HL-60 (cell line): ENCODE measurements around the gene RYR2.

Source experiments
- DNase-seq, 2 experiments: peaks; one replicate each; pipeline ENCODE4 v3.0.0-alpha.2; 2010 to 2020; ENCODE audit warnings: low read depth in 1 of 2, low spot score in 1 of 2
- H3K27ac ChIP-seq: fragments of 250-450 bp; sonication (Bioruptor Pico); replicated peaks from 2 replicates; pipeline ENCODE4 v1.5.1; 2020; ENCODE audit warnings: mild to moderate bottlenecking, moderate library complexity
- H3K27me3 ChIP-seq: fragments of 250-450 bp; sonication (Bioruptor Pico); 2 replicates; pipeline ENCODE4 v1.5.1; 2021; ENCODE audit warnings: mild to moderate bottlenecking, moderate library complexity; ENCODE audit not compliant: insufficient read depth, poor library complexity, severe bottlenecking
- H3K4me3 ChIP-seq: replicated peaks from 2 replicates; pipeline ENCODE4 v1.5.1; 2011; ENCODE audit warnings: mild to moderate bottlenecking, control low read depth, low read length; ENCODE audit not compliant: insufficient read depth
- GABPA ChIP-seq: IDR thresholded peaks from 2 replicates; pipeline ENCODE4 v1.6.1; 2012; ENCODE audit warnings: low read depth
- POLR2AphosphoS5 ChIP-seq: IDR thresholded peaks from 2 replicates; pipeline ENCODE4 v1.6.1; 2012; ENCODE audit warnings: low read depth
- REST ChIP-seq: IDR thresholded peaks from 2 replicates; pipeline ENCODE4 v1.6.1; 2012; ENCODE audit warnings: low read depth; ENCODE audit not compliant: insufficient replicate concordance
- SPI1 ChIP-seq: IDR thresholded peaks from 2 replicates; pipeline ENCODE4 v1.6.1; 2012; ENCODE audit warnings: low read depth, mild to moderate bottlenecking, borderline replicate concordance
- TF ChIP-seq, protein P1 (sequence below): IDR thresholded peaks from one replicate; pipeline ENCODE4 v1.5.1; 2011; ENCODE audit warnings: low read length, control low read depth, inconsistent platforms; ENCODE audit not compliant: insufficient read depth

Gene RYR2

GRCh38 chr1:237687804-237688203, 645.8 kb downstream of the RYR2 start:
- Histone ChIP-seq H3K4me3 (no peak overlapping the region), H3K27ac (no peak overlapping the region), H3K27me3 (no peaks in the 10 kb centered on the region)
- TF ChIP-seq GABPA = no peak
- TF ChIP-seq, protein P1, sequence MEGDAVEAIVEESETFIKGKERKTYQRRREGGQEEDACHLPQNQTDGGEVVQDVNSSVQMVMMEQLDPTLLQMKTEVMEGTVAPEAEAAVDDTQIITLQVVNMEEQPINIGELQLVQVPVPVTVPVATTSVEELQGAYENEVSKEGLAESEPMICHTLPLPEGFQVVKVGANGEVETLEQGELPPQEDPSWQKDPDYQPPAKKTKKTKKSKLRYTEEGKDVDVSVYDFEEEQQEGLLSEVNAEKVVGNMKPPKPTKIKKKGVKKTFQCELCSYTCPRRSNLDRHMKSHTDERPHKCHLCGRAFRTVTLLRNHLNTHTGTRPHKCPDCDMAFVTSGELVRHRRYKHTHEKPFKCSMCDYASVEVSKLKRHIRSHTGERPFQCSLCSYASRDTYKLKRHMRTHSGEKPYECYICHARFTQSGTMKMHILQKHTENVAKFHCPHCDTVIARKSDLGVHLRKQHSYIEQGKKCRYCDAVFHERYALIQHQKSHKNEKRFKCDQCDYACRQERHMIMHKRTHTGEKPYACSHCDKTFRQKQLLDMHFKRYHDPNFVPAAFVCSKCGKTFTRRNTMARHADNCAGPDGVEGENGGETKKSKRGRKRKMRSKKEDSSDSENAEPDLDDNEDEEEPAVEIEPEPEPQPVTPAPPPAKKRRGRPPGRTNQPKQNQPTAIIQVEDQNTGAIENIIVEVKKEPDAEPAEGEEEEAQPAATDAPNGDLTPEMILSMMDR = no peak
- no peak for TF ChIP-seq REST
- TF ChIP-seq SPI1 = no peak
- no peak for TF ChIP-seq POLR2AphosphoS5
- no peak for DNase-seq

DNA sequence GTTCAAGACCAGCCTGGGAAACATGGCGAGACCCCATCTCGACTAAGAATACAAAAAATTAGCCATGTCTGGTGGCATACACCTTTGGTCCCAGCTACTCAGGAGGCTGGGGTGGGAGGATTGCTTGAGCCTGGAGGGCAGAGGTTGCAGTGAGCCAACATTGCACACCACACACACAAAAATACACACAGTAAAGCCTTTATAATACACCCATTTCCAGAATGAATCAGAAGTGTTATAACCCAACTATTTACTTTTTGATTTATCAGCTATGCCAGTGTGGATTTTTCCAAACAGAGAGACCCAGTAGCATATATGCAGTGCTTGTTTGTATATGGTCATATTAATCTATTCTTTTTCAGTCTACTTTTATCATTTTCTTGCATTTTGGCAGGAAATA, 648.7 kb downstream of the RYR2 start:
- H3K27me3 ChIP-seq = no peaks in the 10 kb centered on the region
- no peak for DNase-seq
- H3K4me3 ChIP-seq = no peak overlapping the region
- no peak overlapping the region for H3K27ac ChIP-seq
- TF ChIP-seq POLR2AphosphoS5 (no peak), GABPA (no peak), REST (no peak), SPI1 (no peak)
- TF ChIP-seq, protein P1 = no peak

DNA sequence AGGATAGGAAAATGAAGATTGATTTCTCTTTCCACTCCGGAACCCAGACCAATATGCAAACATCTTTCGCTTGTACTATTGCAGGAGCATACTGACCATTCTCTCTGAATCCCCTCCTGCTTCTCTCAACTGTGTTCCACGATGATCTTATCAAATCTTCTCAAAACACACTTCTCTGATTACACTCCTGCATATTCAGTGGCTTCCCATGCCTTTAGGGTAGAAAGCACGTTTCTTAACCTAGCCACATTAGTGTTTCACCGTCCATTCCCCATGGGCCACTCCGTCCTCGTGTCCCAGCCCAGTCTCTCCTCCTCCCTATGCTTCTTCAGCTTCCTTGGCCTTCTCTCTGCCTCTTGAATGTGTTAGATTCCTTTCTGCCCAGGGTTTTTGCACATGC, 650.3 kb downstream of the RYR2 start:
- DNase-seq = no peak
- no peak overlapping the region for H3K27ac ChIP-seq
- no peak overlapping the region for H3K4me3 ChIP-seq
- no peaks in the 10 kb centered on the region for H3K27me3 ChIP-seq
- no peak for TF ChIP-seq POLR2AphosphoS5
- TF ChIP-seq GABPA = no peak
- TF ChIP-seq, protein P1 = no peak
- no peak for TF ChIP-seq SPI1
- no peak for TF ChIP-seq REST
